Natural killer cell (primary cell): ENCODE measurements around the gene LYPD6. TPM values are rescaled to one million over a fixed set of nuclear protein-coding genes. Genes with fewer than 3 reads are reported as not detected.

Experiments used
- ATAC-seq, 3 donors: fragments of 150-1000 bp in 2 of 3; fragments of 200-7000 bp in 1 of 3; cut with Tn5 transposase; 1 replicate in 1 of 3; 2 replicates in 2 of 3; pipeline ENCODE4 v1.10.0; 2021; ENCODE audit warnings: mild to moderate bottlenecking in 2 of 3, moderate library complexity in 2 of 3
- DNase-seq, 2 donors: peaks; one replicate each; pipeline versions ENCODE4 v3.0.0 to v3.0.0-alpha.2; 2013 to 2021; ENCODE audit warnings: mixed read lengths in 1 of 2
- H3K27ac ChIP-seq: one replicate; pipeline ENCODE4 v1.5.1; 2013; ENCODE audit warnings: mild to moderate bottlenecking, low read length
- H3K27me3 ChIP-seq: one replicate; pipeline ENCODE4 v1.6.1; 2013; ENCODE audit warnings: low read length; ENCODE audit not compliant: control insufficient read depth, insufficient read depth
- H3K36me3 ChIP-seq: one replicate; pipeline ENCODE4 v1.6.1; 2013; ENCODE audit warnings: low read length; ENCODE audit not compliant: control insufficient read depth, insufficient read depth
- H3K4me1 ChIP-seq: one replicate; pipeline ENCODE4 v1.6.1; 2013; ENCODE audit warnings: low read length; ENCODE audit not compliant: control insufficient read depth, insufficient read depth
- H3K4me3 ChIP-seq: one replicate; pipeline ENCODE4 v1.5.1; 2013; ENCODE audit warnings: low read length
- H3K9me3 ChIP-seq: one replicate; pipeline ENCODE4 v1.6.1; 2013; ENCODE audit warnings: low read length; ENCODE audit not compliant: control insufficient read depth, insufficient read depth
- H3K27ac Mint-ChIP-seq, 2 donors: one replicate each; pipeline ENCODE4 v1.8.0; 2022; ENCODE audit warnings: mild to moderate bottlenecking in 2 of 2, mixed read lengths in 2 of 2, moderate library complexity in 1 of 2
- H3K27me3 Mint-ChIP-seq, 2 donors: one replicate each; pipeline ENCODE4 v1.8.0; 2022; ENCODE audit warnings: low read depth in 2 of 2, mixed read lengths in 2 of 2
- H3K36me3 Mint-ChIP-seq: one replicate; pipeline ENCODE4 v1.8.0; 2022; ENCODE audit warnings: mixed read lengths
- H3K4me1 Mint-ChIP-seq, 2 donors: one replicate each; pipeline ENCODE4 v1.8.0; 2022; ENCODE audit warnings: mixed read lengths in 2 of 2
- H3K4me3 Mint-ChIP-seq: one replicate; pipeline ENCODE4 v1.8.0; 2022; ENCODE audit warnings: mild to moderate bottlenecking, moderate library complexity, mixed read lengths
- H3K9me3 Mint-ChIP-seq, 2 donors: one replicate each; pipeline ENCODE4 v1.8.0; 2022; ENCODE audit warnings: mixed read lengths in 2 of 2
- WGBS: methylation state at CpG from one replicate; pipeline ENCODE4 v1.1.7; 2013; ENCODE audit warnings: missing lambda C conversion rate; ENCODE audit not compliant: insufficient coverage; 5-methylcytosine and 5-hydroxymethylcytosine counted together
- intact Hi-C: fragments of 100-400 bp; cut with micrococcal nuclease; formaldehyde crosslinking; loops from one replicate; pipeline ENCODE4 v1.14.2; 2022
- total RNA-seq, 4 donors: library from RNA; stranded (reverse); fragments of 120-200 nt in 1 of 4; gene quantifications; one replicate each; pipeline versions ENCODE4 v1.2.3 to v1.2.4, GENCODE V29; 2013 to 2022
- TF ChIP-seq, protein P1 (sequence below): fragments of 200-600 bp; IDR thresholded peaks from one replicate; pipeline ENCODE4 v1.8.0; 2022; ENCODE audit warnings: antibody characterized with exemption

LYPD6 gene
- total RNA-seq, 3 donors from 2014 or later (not counting 1 experiment from before 2014, with no cell fraction given) = not detected

DNA sequence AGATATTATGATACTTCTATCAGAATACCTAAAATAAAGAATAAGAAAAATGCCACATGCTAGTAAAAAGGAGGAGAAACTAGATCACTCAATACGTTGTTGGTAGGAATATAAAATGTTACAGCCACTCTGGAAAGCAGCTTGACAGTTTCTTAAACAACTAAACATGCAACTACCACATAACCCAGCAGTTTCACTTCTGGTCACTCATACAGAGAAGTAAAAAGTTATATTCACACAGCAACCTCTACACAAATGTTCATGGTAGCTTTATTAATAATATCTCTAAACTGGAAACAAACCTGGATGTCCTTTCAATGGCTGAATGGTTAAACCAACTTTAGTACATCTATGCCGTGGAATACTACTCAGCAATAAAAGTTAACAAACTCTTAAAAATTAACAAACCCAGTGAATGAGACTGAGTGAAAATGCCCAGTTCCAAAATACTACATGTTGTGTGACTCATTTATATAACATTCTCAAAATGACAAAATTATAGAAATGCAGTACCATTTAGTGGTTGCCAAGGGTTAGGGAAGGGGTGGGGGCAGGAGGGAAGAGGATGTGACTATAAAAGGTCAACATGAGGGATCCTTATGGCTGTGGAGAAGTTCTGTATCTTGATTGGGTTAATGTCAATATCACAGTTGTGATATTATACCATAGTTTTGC lies 133.1 kb downstream of the LYPD6 start:
- Mint-ChIP-seq H3K4me3 (no peak overlapping the region), H3K27me3 (no peaks in the 10 kb centered on the region), H3K9me3 (peaks cover 2 to 13% of the 10 kb centered on the region in 2 donors), H3K36me3 (peaks cover 6% of the 10 kb centered on the region), H3K27ac (no peak overlapping the region), H3K4me1 (no peaks in the 10 kb centered on the region)
- WGBS = 0% methylated on average over 1 of the region's 2 CpGs
- Histone ChIP-seq H3K9me3 (no peaks in the 10 kb centered on the region), H3K27me3 (no peaks in the 10 kb centered on the region), H3K36me3 (no peaks in the 10 kb centered on the region), H3K27ac (no peak overlapping the region), H3K4me1 (no peaks in the 10 kb centered on the region), H3K4me3 (no peak overlapping the region)
- no peak for DNase-seq
- TF ChIP-seq, protein P1, sequence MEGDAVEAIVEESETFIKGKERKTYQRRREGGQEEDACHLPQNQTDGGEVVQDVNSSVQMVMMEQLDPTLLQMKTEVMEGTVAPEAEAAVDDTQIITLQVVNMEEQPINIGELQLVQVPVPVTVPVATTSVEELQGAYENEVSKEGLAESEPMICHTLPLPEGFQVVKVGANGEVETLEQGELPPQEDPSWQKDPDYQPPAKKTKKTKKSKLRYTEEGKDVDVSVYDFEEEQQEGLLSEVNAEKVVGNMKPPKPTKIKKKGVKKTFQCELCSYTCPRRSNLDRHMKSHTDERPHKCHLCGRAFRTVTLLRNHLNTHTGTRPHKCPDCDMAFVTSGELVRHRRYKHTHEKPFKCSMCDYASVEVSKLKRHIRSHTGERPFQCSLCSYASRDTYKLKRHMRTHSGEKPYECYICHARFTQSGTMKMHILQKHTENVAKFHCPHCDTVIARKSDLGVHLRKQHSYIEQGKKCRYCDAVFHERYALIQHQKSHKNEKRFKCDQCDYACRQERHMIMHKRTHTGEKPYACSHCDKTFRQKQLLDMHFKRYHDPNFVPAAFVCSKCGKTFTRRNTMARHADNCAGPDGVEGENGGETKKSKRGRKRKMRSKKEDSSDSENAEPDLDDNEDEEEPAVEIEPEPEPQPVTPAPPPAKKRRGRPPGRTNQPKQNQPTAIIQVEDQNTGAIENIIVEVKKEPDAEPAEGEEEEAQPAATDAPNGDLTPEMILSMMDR = no peak
- intact Hi-C loops = no loop called here
- ATAC-seq = no peak

DNA sequence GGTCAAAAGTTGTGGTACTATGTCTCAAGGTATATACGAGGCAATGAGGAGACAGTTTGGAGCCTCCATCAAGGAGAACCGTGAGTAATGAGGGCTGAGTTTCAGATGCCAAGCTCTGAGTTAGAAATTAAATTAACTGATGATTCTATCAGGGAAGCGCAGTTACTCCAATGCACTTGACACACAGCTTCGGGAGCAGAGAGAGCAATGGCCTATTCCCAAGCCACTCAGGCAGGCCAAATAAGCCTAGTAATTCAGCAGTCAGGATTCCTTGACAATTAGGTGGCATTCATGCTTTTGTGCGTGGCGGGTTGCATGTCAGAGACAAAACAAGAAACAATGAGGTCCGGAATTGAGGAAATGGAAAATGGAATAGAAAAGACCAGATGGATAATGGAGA lies 134.0 kb downstream of the LYPD6 start:
- Histone ChIP-seq H3K4me1 (no peaks in the 10 kb centered on the region), H3K27ac (no peak overlapping the region), H3K27me3 (no peaks in the 10 kb centered on the region), H3K9me3 (no peaks in the 10 kb centered on the region), H3K4me3 (no peak overlapping the region), H3K36me3 (no peaks in the 10 kb centered on the region)
- no peak overlapping the region for H3K4me3 Mint-ChIP-seq
- H3K27me3 Mint-ChIP-seq = no peaks in the 10 kb centered on the region
- no peaks in the 10 kb centered on the region for H3K4me1 Mint-ChIP-seq
- no peak for ATAC-seq
- WGBS = 92% methylated on average over 7 of the region's 7 CpGs
- H3K9me3 Mint-ChIP-seq = peaks cover 2 to 5% of the 10 kb centered on the region in 2 donors
- TF ChIP-seq, protein P1 = no peak
- intact Hi-C loops = no loop called here
- DNase-seq = no peak
- no peak overlapping the region for H3K27ac Mint-ChIP-seq
- no peaks in the 10 kb centered on the region for H3K36me3 Mint-ChIP-seq

- no peak for ATAC-seq
Measured at GRCh38 chr2:149465873-149466272, 135.5 kb downstream of the LYPD6 start.

More at GRCh38 chr2:149465873-149466272, 135.5 kb downstream of the LYPD6 start:
- H3K4me3 ChIP-seq = no peak overlapping the region
- H3K36me3 Mint-ChIP-seq = no peaks in the 10 kb centered on the region
- peaks cover under 1 to 3% of the 10 kb centered on the region in 2 donors for H3K9me3 Mint-ChIP-seq
- intact Hi-C loops = no loop called here
- H3K4me3 Mint-ChIP-seq = no peak overlapping the region
- no peak for DNase-seq
- no peaks in the 10 kb centered on the region for H3K4me1 ChIP-seq
- H3K36me3 ChIP-seq = no peaks in the 10 kb centered on the region
- no peaks in the 10 kb centered on the region for H3K4me1 Mint-ChIP-seq
- TF ChIP-seq, protein P1 = no peak
- H3K9me3 ChIP-seq = no peaks in the 10 kb centered on the region
- no peak overlapping the region for H3K27ac ChIP-seq
- no peaks in the 10 kb centered on the region for H3K27me3 ChIP-seq
- 91% methylated on average over 2 of the region's 2 CpGs for WGBS
- no peak overlapping the region for H3K27ac Mint-ChIP-seq
- H3K27me3 Mint-ChIP-seq = no peaks in the 10 kb centered on the region
